ENCODE data around the gene HM13. TPM values are rescaled to one million over a fixed set of nuclear protein-coding genes. Genes with fewer than 3 reads are reported as not detected.

The HM13 gene
- total and polyA plus RNA-seq, 2 of the 13 experiments (the other 11 are each of a cell fraction or from before 2014, with no cell fraction given): 118 to 243 TPM

DNA sequence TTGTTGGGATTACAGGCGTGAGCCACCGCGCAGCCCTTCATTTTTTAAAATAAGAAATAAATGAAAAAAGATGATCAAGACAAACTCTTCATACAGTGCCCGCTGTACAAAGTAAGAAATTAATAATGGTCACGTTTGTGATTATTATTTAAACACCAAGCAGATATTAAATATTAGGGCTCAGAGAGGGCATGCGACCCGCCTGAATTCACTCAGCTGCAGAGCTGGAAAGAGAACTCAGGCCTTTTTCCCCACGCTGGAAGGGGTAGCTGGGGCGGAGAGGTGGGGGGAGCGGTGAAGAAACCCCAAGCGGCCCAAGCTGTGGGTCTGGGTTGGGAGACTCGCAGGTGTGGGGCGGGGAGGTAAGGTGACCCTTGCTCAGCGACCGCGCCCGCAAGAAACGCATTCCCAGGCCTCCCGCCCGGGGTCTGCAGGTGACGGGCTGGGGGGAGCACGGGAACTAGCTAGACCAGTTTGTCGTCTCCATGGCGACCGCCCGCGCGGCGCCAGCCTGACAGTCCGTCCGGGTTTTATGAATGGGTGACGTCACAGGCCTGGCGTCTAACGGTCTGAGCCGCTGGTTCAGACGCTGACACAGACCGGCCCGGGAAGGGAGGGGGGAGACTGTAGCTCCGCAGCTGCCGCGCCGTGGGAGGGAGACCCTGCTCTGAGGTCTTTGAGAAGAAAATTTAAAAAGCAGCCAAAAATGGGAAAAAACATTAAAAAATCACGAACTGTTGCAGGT, 89.8 kb downstream of the HM13 start (continued):
- TF ChIP-seq GTF2F1 (IDR thresholded peaks at IDR 0.05; ENCODE audit: low read length): peak; percentile 80; the same call in 1 of the 2 replicates
- TF ChIP-seq SIX4 (CRISPR knock-in tag; IDR thresholded peaks at IDR 0.05): peak; percentile 93
- TF ChIP-seq IKZF4 (CRISPR knock-in tag; IDR thresholded peaks at IDR 0.05; ENCODE audit: borderline replicate concordance, low read depth, not compliant biosample characterization): no peak
- TF ChIP-seq RFX3 (CRISPR knock-in tag; IDR thresholded peaks at IDR 0.05): peak; percentile 99
- TF ChIP-seq NBN (conservative IDR thresholded peaks at IDR 0.05): no peak
- no peak for TF ChIP-seq ZNF407 (CRISPR knock-in tag; IDR thresholded peaks at IDR 0.05; ENCODE audit: not compliant biosample characterization)
- TF ChIP-seq ZSCAN25 (CRISPR knock-in tag; IDR thresholded peaks at IDR 0.05): peak; percentile 98
- TF ChIP-seq PHF5A (CRISPR knock-in tag; IDR thresholded peaks at IDR 0.05; ENCODE audit: low read depth, unreplicated experiment): peak; percentile 93
- TF ChIP-seq, protein P1, sequence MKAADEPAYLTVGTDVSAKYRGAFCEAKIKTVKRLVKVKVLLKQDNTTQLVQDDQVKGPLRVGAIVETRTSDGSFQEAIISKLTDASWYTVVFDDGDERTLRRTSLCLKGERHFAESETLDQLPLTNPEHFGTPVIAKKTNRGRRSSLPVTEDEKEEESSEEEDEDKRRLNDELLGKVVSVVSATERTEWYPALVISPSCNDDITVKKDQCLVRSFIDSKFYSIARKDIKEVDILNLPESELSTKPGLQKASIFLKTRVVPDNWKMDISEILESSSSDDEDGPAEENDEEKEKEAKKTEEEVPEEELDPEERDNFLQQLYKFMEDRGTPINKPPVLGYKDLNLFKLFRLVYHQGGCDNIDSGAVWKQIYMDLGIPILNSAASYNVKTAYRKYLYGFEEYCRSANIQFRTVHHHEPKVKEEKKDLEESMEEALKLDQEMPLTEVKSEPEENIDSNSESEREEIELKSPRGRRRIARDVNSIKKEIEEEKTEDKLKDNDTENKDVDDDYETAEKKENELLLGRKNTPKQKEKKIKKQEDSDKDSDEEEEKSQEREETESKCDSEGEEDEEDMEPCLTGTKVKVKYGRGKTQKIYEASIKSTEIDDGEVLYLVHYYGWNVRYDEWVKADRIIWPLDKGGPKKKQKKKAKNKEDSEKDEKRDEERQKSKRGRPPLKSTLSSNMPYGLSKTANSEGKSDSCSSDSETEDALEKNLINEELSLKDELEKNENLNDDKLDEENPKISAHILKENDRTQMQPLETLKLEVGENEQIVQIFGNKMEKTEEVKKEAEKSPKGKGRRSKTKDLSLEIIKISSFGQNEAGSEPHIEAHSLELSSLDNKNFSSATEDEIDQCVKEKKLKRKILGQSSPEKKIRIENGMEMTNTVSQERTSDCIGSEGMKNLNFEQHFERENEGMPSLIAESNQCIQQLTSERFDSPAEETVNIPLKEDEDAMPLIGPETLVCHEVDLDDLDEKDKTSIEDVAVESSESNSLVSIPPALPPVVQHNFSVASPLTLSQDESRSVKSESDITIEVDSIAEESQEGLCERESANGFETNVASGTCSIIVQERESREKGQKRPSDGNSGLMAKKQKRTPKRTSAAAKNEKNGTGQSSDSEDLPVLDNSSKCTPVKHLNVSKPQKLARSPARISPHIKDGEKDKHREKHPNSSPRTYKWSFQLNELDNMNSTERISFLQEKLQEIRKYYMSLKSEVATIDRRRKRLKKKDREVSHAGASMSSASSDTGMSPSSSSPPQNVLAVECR (CRISPR knock-in tag; IDR thresholded peaks at IDR 0.05; ENCODE audit: borderline replicate concordance): peak; percentile 96
- TF ChIP-seq FOXA1 (IDR thresholded peaks at IDR 0.05): no peak
- TF ChIP-seq FOXA1 (CRISPR knock-in tag; IDR thresholded peaks at IDR 0.05): peak; percentile 81
- peak; percentile 99 for TF ChIP-seq ZBTB7B (CRISPR knock-in tag; IDR thresholded peaks at IDR 0.05)
- peak; percentile 92 for TF ChIP-seq IRF2 (CRISPR knock-in tag; IDR thresholded peaks at IDR 0.05)
- peak; percentile 94 for TF ChIP-seq MYC (CRISPR knock-in tag; IDR thresholded peaks at IDR 0.05; ENCODE audit: borderline replicate concordance)
- TF ChIP-seq, protein P2, sequence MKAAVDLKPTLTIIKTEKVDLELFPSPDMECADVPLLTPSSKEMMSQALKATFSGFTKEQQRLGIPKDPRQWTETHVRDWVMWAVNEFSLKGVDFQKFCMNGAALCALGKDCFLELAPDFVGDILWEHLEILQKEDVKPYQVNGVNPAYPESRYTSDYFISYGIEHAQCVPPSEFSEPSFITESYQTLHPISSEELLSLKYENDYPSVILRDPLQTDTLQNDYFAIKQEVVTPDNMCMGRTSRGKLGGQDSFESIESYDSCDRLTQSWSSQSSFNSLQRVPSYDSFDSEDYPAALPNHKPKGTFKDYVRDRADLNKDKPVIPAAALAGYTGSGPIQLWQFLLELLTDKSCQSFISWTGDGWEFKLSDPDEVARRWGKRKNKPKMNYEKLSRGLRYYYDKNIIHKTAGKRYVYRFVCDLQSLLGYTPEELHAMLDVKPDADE (CRISPR knock-in tag; IDR thresholded peaks at IDR 0.05): peak; percentile 47; the same call in 1 of the 2 replicates
- TF ChIP-seq DNMT3B (CRISPR knock-in tag; conservative IDR thresholded peaks at IDR 0.05): no peak
- no peak for TF ChIP-seq RARG (CRISPR knock-in tag; IDR thresholded peaks at IDR 0.05; ENCODE audit: low read depth)

Measured in HepG2 (cell line).